NOMO-1 treated with DMSO at 0.1 percent for 48 hours (cell line): ENCODE measurements around the gene OGA.

Source experiments
- DNase-seq: peaks from one replicate; lab custom pipeline; 2025; ENCODE audit not compliant: unreplicated experiment; lab: John Stamatoyannopoulos, UW

Gene OGA

GRCh38 chr10:101818119-101818871, at the start of gene OGA:
OGA (minus strand) TSS chr10:101818444; CDS start chr10:101818022, 422 bp downstream.
- peak; percentile 100 for DNase-seq

GRCh38 chr10:101867931-101868330, 49.7 kb upstream of the OGA start:
- DNase-seq: no peak

- DNase-seq: no peak
These were observed 41.3 kb upstream of the OGA start for GRCh38 chr10:101859530-101859929.

- DNase-seq: peak; percentile 14
These were observed 40.7 kb upstream of the OGA start for GRCh38 chr10:101858723-101859500.

- no peak for DNase-seq
These were observed 39.7 kb upstream of the OGA start for GRCh38 chr10:101857802-101858476.

- DNase-seq: no peak
These were observed 38.4 kb upstream of the OGA start for GRCh38 chr10:101856626-101857025.

GRCh38 chr10:101851411-101852116, 33.3 kb upstream of the OGA start:
- DNase-seq: no peak

GRCh38 chr10:101850749-101851148, 32.5 kb upstream of the OGA start:
- DNase-seq: no peak

- DNase-seq: peak; percentile 78
These were observed 30.7 kb upstream of the OGA start for GRCh38 chr10:101848894-101849351.

- DNase-seq: peak; percentile 51
These were observed 30.2 kb upstream of the OGA start for GRCh38 chr10:101848408-101848807.

GRCh38 chr10:101845893-101846292, 27.6 kb upstream of the OGA start:
- DNase-seq: no peak

GRCh38 chr10:101843032-101844021, 25.1 kb upstream of the OGA start, which contains the start of gene KCNIP2:
KCNIP2 (minus strand) TSS chr10:101843800; CDS start chr10:101843568, 232 bp downstream.
- DNase-seq: peak; percentile 25

- no peak for DNase-seq
These were observed 23.6 kb upstream of the OGA start for GRCh38 chr10:101841826-101842225.

GRCh38 chr10:101840741-101841453, 22.7 kb upstream of the OGA start:
- DNase-seq: peak; percentile 82

GRCh38 chr10:101840102-101840684, 21.9 kb upstream of the OGA start:
- no peak for DNase-seq

- DNase-seq: no peak
These were observed 21.3 kb upstream of the OGA start for GRCh38 chr10:101839416-101840063.

- DNase-seq: no peak
These were observed 20.8 kb upstream of the OGA start for GRCh38 chr10:101839002-101839401.

GRCh38 chr10:101838416-101838970, 20.2 kb upstream of the OGA start:
- DNase-seq: no peak
